GM23338 (cell line): ENCODE results near the gene SPOUT1.

ENCODE experiments used
- CREB1 ChIP-seq: fragments of 250-450 bp; sonication (Bioruptor Pico); IDR thresholded peaks from 2 replicates; pipeline ENCODE4 v1.5.0; 2020; ENCODE audit warnings: low read depth, mild to moderate bottlenecking, moderate library complexity
- CTCF ChIP-seq, 2 experiments: fragments of 200-600 bp in 1 of 2; sonication (generic) in 1 of 2; conservative IDR thresholded peaks; 2 replicates each; pipeline versions ENCODE4 v1.5.1 to v1.6.1; 2016 to 2017; ENCODE audit warnings: antibody characterized with exemption in 2 of 2, low read depth in 2 of 2, mild to moderate bottlenecking in 2 of 2, moderate library complexity in 1 of 2
- ETS1 ChIP-seq: IDR thresholded peaks from 2 replicates; pipeline ENCODE4 v1.6.1; 2016; ENCODE audit warnings: antibody characterized with exemption
- EZH2 ChIP-seq: fragments of 200-600 bp; sonication (generic); IDR thresholded peaks from one replicate; pipeline ENCODE4 v1.8.0; 2017; ENCODE audit warnings: antibody characterized with exemption, mild to moderate bottlenecking, low read depth; ENCODE audit not compliant: unreplicated experiment
- EZH2phosphoT487 ChIP-seq: fragments of 200-600 bp; sonication (generic); IDR thresholded peaks from one replicate; pipeline ENCODE4 v1.8.1; 2018; ENCODE audit warnings: antibody characterized with exemption; ENCODE audit not compliant: unreplicated experiment
- JUNB ChIP-seq: IDR thresholded peaks from one replicate; pipeline ENCODE4 v1.6.1; 2016; ENCODE audit warnings: antibody characterized with exemption; ENCODE audit not compliant: unreplicated experiment
- NANOG ChIP-seq: IDR thresholded peaks from 2 replicates; pipeline ENCODE4 v1.6.1; 2016; ENCODE audit warnings: antibody characterized with exemption, borderline replicate concordance
- POLR2AphosphoS5 ChIP-seq: IDR thresholded peaks from 2 replicates; pipeline ENCODE4 v1.6.1; 2016; ENCODE audit warnings: antibody characterized with exemption, low read depth
- REST ChIP-seq: IDR thresholded peaks from one replicate; pipeline ENCODE4 v1.6.1; 2018; ENCODE audit warnings: antibody characterized with exemption; ENCODE audit not compliant: unreplicated experiment
- STAT1 ChIP-seq: IDR thresholded peaks from one replicate; pipeline ENCODE4 v1.6.1; 2016; ENCODE audit warnings: antibody characterized with exemption; ENCODE audit not compliant: unreplicated experiment

GRCh38 chr9:128838338-128838737, 8.7 kb upstream of the SPOUT1 start:
- TF ChIP-seq CTCF (conservative IDR thresholded peaks at IDR 0.05; ENCODE audit: low read depth in 2 of 2) (no peak), EZH2 (no peak), EZH2phosphoT487 (no peak), POLR2AphosphoS5 (no peak), STAT1 (no peak), CREB1 (CRISPR knock-in tag) (no peak), REST (no peak), NANOG (no peak), JUNB (no peak), ETS1 (no peak)
